Amniotic epithelial cell (primary cell): Measurements from ENCODE around the gene LRRC56.

Experiments
- DNase-seq: peaks from one replicate; pipeline ENCODE4 v3.0.0-alpha.2; 2010; ENCODE audit warnings: low read depth

The LRRC56 gene

DNA sequence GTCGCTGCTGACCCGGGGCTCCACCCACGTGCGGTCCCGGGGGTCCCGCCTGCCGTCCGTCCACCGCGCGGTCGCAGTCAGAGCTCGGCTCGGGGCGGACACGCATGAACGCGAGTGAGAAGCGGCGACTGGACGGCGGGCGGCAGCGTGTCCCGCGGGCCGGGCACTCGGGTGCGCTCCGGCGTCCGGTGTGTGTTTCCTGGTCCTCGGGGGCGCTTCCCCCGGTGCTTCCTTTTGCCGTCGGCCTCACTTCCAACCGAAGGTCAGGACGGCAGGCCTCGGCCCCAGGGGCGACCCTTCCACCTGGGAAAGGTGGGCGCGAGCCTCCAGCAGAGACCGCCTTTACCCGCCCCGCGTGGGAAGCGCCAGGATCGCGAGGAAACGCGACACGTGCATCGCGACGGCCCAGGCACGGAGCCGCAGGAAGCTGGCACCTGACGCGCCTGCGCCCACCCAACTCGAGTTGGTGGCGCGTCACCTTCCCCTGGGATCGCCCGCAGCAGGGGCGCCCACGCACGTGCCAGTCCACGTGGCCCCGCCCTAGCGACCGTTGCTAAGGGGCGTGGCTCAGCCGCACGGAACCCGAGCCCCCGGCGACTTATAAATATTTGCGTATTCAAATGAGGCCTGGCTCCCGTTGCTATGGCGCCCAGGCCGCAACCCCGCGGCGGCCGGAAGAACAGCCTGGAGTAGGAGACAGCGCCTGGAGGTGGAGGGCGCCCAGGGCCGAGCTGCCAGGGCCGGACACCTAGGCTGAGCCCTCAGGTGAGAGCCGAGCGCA, at the start of gene LRRC56:
TSS of gene LRRC56 (plus strand) at position 687 of the 781 bp plus-strand sequence. CDS start 3,158 bp downstream, outside the sequence.
- peak; percentile 76 for DNase-seq

- no peak for DNase-seq
These were observed 49.7 kb upstream of the LRRC56 start for GRCh38 chr11:487571-488021.

GRCh38 chr11:488062-488461, 49.3 kb upstream of the LRRC56 start:
- DNase-seq, result no peak

GRCh38 chr11:488579-488978, 48.7 kb upstream of the LRRC56 start:
- DNase-seq, result no peak

DNA sequence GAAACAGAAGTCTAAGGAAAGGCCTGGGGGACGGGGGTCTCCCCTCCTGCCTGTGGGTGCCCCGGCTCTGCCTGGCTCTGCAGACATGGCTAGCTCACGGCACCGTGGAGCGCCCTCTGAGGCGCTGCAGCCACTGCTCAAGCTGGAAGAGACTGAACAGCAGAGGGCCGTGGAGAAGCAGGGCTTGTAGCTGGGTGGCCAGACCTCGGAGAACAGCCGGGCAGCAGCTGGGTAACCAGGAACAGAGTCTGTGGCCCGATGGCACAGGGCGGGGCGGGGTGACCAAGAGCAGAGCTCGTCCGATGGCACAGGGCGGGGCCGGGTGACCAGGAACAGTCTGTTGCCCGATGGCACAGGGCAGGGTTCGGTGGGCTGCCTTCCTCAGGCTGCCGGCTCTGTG, 48.3 kb upstream of the LRRC56 start:
- DNase-seq, result no peak

- DNase-seq, result no peak
These were observed 47.6 kb upstream of the LRRC56 start for GRCh38 chr11:489610-490185.

DNA sequence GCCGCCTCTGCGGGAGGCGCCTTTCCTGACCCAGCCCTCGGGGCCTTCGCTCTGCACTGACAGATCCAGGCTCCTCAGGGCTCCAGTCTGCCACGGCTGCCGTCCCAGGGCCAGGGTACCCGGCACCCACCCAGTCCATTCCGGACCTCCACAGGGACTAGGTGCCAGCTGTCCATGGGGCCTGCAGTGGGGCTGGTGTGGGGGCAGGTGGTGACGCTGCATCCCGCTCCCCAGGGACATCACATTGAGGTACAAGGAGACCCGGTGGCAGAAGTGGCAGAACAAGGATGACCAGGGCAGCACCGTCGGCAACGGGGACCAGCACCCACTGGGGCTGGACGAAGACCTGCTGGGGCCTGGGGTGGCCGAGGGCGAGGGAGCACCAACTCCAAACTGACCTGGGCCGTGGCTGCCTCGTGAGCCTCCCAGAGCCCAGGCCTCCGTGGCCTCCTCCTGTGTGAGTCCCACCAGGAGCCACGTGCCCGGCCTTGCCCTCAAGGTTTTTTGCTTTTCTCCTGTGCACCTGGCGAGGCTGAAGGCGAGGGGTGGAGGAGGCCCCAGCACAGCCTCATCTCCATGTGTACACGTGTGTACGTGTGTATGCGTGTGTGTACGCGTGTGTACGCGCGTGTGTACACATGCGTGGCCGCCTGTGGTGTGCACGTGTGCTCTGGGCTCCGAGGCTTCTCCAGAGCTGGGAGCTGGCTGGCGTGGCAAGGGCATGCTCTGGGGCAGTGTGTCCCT, 47.0 kb upstream of the LRRC56 start:
- DNase-seq, result no peak

- DNase-seq, result no peak
These were observed 46.4 kb upstream of the LRRC56 start for GRCh38 chr11:490930-491260.

- DNase-seq, result no peak
These were observed 46.0 kb upstream of the LRRC56 start for GRCh38 chr11:491358-491757.

DNA sequence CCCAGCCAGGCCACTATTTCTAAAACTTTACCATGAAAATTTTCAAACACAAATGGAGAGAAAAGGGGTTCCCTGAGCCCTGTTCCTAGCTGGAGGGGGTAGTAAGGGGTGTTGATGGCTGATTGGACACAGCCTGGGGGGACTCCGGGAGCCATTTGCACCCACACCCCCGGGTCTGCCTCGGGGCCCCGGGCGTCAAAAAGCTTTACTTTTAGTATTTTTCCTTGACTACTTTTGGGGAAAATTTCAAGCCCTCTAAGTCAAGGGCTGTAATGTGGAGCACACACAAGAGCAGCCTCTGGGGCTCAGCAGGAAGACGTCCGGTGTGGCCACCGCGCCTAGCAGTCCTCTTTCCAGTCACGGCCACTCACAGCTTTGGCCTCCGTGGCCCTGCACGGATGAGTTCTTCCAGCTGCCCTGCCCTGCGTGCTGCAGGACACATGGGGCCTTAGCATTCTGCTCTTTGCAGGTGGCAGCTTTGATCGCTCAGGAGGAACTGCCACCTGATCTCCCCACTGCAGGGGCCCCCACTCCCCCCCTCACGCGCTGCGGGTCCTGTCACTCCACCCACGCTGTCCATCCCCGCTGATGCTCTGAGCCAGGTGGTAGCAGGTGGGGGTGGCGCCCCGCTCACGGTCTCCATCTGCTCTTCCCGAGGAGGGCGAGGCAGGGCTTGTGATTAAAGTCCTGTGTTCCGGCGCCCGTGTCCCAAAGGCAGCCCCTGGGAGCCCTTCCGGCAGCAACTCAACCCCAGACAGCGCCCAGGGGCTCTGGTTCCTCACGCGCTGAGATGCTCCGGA, 44.7 kb upstream of the LRRC56 start:
- DNase-seq, result no peak

DNA sequence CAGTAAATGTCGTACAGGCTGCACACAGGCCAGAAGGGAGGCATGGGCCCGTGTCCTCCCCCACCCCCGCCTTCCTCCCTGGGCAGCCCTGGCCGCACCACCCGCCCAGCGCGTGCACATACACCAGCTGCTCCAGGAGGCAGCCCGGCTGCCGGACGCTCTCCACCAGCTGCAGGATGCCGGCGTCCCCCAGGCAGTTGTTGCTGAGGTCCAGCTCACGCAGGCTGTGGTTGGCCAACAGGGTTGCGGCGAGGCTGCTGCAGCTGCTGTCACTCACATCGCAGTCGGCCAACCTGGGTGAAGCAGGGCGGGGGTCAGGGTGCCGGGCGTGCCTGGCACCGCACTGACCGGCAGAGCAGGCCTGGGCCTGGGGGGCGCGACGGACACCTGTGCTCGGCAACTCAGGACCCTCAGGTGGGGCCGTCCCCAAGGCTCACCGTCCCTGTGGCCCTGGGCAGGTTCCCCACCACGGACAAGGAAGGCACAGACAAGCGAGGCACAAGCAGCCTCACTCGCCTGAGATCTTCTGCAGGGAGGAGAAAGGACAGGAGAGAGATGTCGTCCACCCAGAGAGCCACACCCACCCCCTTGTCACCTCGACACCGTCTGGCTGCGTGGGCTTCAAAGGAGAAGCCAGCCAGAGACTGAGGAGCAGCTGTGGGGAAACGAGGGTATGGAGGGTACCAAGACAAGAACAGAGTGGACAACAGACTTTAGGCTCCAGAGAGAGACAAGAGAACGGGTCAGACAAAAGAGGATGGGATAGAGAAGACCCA, 42.4 kb upstream of the LRRC56 start:
- DNase-seq, result no peak

GRCh38 chr11:495537-495931, 41.8 kb upstream of the LRRC56 start:
- no peak for DNase-seq

- DNase-seq, result no peak
These were observed 40.3 kb upstream of the LRRC56 start for GRCh38 chr11:496834-497564.

- DNase-seq, result no peak
These were observed 39.6 kb upstream of the LRRC56 start for GRCh38 chr11:497565-498296.

DNA sequence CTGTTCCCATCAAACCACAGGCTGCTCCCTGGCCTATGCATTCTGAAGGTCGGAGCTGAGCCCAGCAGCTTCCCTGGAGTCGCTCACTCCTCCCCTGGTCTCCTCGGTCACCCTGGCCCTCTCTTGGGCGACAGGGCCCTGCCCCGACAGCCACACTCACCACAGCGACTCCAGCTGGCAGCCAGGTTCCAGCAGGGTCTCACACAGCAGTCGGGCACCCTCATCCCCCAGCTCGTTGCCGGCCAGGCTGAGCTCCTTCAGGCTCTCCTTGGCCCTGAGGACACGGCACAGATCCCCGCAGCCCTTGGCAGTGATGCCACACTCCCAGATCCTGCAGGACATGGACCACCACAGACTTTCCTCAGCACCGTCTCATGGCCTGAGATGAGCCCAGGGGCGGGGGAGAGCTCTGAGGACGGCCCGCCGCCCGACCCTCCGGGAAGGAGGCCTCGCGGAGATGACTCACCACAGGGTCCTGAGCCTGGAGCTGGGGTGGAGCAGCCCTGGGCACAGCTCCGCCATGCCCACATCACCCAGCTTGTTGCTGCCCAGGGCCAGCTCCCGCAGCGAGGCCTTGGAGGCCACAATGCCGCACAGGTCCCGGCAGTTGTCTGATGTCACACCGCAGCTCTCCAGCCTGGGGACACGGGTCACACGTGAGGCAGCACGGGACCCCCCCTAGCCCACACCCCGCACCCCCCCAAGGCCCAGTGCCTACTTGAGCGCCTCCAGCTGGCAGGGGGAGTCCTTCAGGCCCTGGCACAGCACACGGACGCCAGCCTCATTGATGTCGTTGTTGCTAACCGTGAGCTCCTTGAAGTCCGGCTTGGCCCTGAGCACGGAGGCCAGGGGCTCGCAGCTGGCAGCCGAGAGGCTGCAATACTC, 38.8 kb upstream of the LRRC56 start:
- no peak for DNase-seq

- DNase-seq, result no peak
These were observed 37.9 kb upstream of the LRRC56 start for GRCh38 chr11:499201-500076.

DNA sequence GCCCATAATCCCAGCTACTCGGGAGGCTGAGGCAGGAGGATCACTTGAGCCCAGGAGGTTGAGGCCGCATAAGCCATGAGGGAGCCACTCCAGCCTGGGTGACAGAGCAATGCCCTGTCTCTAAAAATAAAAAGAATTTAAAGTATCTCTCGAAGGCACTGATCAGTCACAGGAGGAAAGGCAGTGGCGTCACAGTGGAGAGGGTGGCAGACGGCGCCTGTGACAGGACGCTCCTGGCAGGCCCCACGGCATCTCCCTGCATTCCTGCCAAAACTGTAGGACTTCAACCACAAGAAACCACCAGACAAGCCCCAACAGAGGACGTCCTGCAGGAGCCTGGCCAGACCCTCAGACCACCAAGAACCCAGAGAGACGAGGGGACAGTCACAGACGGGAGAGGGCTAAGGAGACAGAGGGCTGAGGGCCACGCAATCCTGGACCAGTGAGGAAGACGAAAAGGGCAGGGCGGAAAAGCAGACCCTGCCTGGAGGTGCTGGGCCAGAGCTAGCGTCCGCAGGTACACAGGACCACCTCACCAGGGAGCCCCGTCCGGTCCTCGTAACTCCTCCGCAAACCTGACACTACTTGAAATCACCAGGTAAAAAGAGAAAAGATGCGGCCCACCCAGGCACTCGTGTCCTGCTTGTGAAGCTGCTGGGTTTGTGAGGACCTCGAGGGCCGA, 36.2 kb upstream of the LRRC56 start:
- no peak for DNase-seq
